GM12874 (cell line): ENCODE measurements around the gene KIF16B.

Experiments
- CTCF ChIP-seq: IDR thresholded peaks from 2 replicates; pipeline ENCODE4 v1.5.1; 2011; ENCODE audit warnings: low read depth, mild to moderate bottlenecking, control low read depth, low read length, moderate library complexity; ENCODE audit not compliant: insufficient read depth

KIF16B gene

GRCh38 chr20:16539280-16540021 is 33.8 kb downstream of the KIF16B start:
- no peak for TF ChIP-seq CTCF

- TF ChIP-seq CTCF = no peak
Measured at GRCh38 chr20:16538779-16539178, 34.5 kb downstream of the KIF16B start.

- no peak for TF ChIP-seq CTCF
Measured at GRCh38 chr20:16537918-16538317, 35.3 kb downstream of the KIF16B start.

GRCh38 chr20:16537025-16537665 is 36.1 kb downstream of the KIF16B start:
- no peak for TF ChIP-seq CTCF

GRCh38 chr20:16535277-16535676 is 38.0 kb downstream of the KIF16B start:
- TF ChIP-seq CTCF = no peak

- TF ChIP-seq CTCF = no peak
Measured at GRCh38 chr20:16533502-16533901, 39.7 kb downstream of the KIF16B start.

GRCh38 chr20:16531485-16531884 is 41.8 kb downstream of the KIF16B start:
- no peak for TF ChIP-seq CTCF
